ENCODE measurements around the gene NUBP2.
"Not testable (repeated sequence)": the region's sequence is repeated elsewhere in the genome, so short reads cannot be mapped to it uniquely, and the experiment has no call there.

NUBP2 gene

GRCh38 chr16:1794221-1794871, 11.6 kb downstream of the NUBP2 start:
- in situ Hi-C loops (cut with HindIII; ENCODE audit: low sequenced_read_pairs), result no loop called here

GRCh38 chr16:1794908-1795666, 12.3 kb downstream of the NUBP2 start:
- in situ Hi-C loops (cut with HindIII; ENCODE audit: low sequenced_read_pairs), result no loop called here

- in situ Hi-C loops (cut with HindIII; ENCODE audit: low sequenced_read_pairs), result not testable (repeated sequence)
Measured at GRCh38 chr16:1799263-1799662, 16.5 kb downstream of the NUBP2 start.

GRCh38 chr16:1800701-1801100, 17.9 kb downstream of the NUBP2 start:
- in situ Hi-C loops (cut with HindIII; ENCODE audit: low sequenced_read_pairs), result no loop called here

- in situ Hi-C loops (cut with HindIII; ENCODE audit: low sequenced_read_pairs), result no loop called here
Measured at GRCh38 chr16:1807626-1808025, 24.9 kb downstream of the NUBP2 start.

GRCh38 chr16:1808691-1809090, 25.9 kb downstream of the NUBP2 start:
- in situ Hi-C loops (cut with HindIII; ENCODE audit: low sequenced_read_pairs), result no loop called here

GRCh38 chr16:1809281-1809801, 26.6 kb downstream of the NUBP2 start:
- in situ Hi-C loops (cut with HindIII; ENCODE audit: low sequenced_read_pairs), result no loop called here

- in situ Hi-C loops (cut with HindIII; ENCODE audit: low sequenced_read_pairs), result no loop called here
Measured at GRCh38 chr16:1810106-1810505, 27.3 kb downstream of the NUBP2 start.

GRCh38 chr16:1810536-1810935, 27.8 kb downstream of the NUBP2 start:
- in situ Hi-C loops (cut with HindIII; ENCODE audit: low sequenced_read_pairs), result no loop called here

- in situ Hi-C loops (cut with HindIII; ENCODE audit: low sequenced_read_pairs), result no loop called here
Measured at GRCh38 chr16:1812732-1813163, 30.0 kb downstream of the NUBP2 start.

GRCh38 chr16:1815461-1815860, 32.7 kb downstream of the NUBP2 start:
- in situ Hi-C loops (cut with HindIII; ENCODE audit: low sequenced_read_pairs), result no loop called here

- in situ Hi-C loops (cut with HindIII; ENCODE audit: low sequenced_read_pairs), result no loop called here
Measured at GRCh38 chr16:1816396-1817275, 33.9 kb downstream of the NUBP2 start.

- in situ Hi-C loops (cut with HindIII; ENCODE audit: low sequenced_read_pairs), result no loop called here
Measured at GRCh38 chr16:1817276-1817589, 34.5 kb downstream of the NUBP2 start.

GRCh38 chr16:1817716-1818115, 35.0 kb downstream of the NUBP2 start:
- in situ Hi-C loops (cut with HindIII; ENCODE audit: low sequenced_read_pairs), result no loop called here

- in situ Hi-C loops (cut with HindIII; ENCODE audit: low sequenced_read_pairs), result no loop called here
Measured at GRCh38 chr16:1818204-1818872, 35.6 kb downstream of the NUBP2 start.

GRCh38 chr16:1818873-1819525, 36.2 kb downstream of the NUBP2 start:
- in situ Hi-C loops (cut with HindIII; ENCODE audit: low sequenced_read_pairs), result no loop called here

- in situ Hi-C loops (cut with HindIII; ENCODE audit: low sequenced_read_pairs), result no loop called here
Measured at GRCh38 chr16:1819611-1820010, 36.9 kb downstream of the NUBP2 start.

GRCh38 chr16:1820096-1820945, 37.6 kb downstream of the NUBP2 start:
- in situ Hi-C loops (cut with HindIII; ENCODE audit: low sequenced_read_pairs), result no loop called here

GRCh38 chr16:1820946-1821290, 38.2 kb downstream of the NUBP2 start:
- in situ Hi-C loops (cut with HindIII; ENCODE audit: low sequenced_read_pairs), result no loop called here

Measured in endothelial cell of hepatic sinusoid (primary cell).